22Rv1 (cell line): ENCODE data around the gene HDLBP.

Experiments
- H3K27ac ChIP-seq: fragments of 450-650 bp; 2 replicates; pipeline ENCODE4 v1.5.1; 2017
- CTCF ChIP-seq: fragments of 450-650 bp; IDR thresholded peaks from 2 replicates; pipeline ENCODE4 v1.5.1; 2017; ENCODE audit warnings: mild to moderate bottlenecking
- ZFX ChIP-seq: fragments of 450-650 bp; IDR thresholded peaks from 2 replicates; pipeline ENCODE4 v1.6.1; 2017; ENCODE audit warnings: antibody characterized with exemption, borderline replicate concordance

The HDLBP gene

GRCh38 chr2:241315093-241315878 is at the start of gene HDLBP:
HDLBP (minus strand) TSS chr2:241315672; CDS start chr2:241266869, 48,803 bp downstream.
- TF ChIP-seq ZFX (no peak), CTCF (peak; percentile 82)
- peak within 1 kb of the TSS; percentile 95 for H3K27ac ChIP-seq

- no peak overlapping the region for H3K27ac ChIP-seq
- TF ChIP-seq ZFX = no peak
- TF ChIP-seq CTCF = no peak
These were observed 49.3 kb upstream of the HDLBP start for GRCh38 chr2:241364781-241365180.

- H3K27ac ChIP-seq = no peak overlapping the region
- TF ChIP-seq ZFX (no peak), CTCF (no peak)
These were observed 48.0 kb upstream of the HDLBP start for GRCh38 chr2:241363426-241363825.

GRCh38 chr2:241359481-241360045 is 44.1 kb upstream of the HDLBP start:
- no peak overlapping the region for H3K27ac ChIP-seq
- TF ChIP-seq CTCF = no peak
- no peak for TF ChIP-seq ZFX

GRCh38 chr2:241358470-241358869 is 43.0 kb upstream of the HDLBP start:
- no peak for TF ChIP-seq CTCF
- TF ChIP-seq ZFX = no peak
- H3K27ac ChIP-seq = no peak overlapping the region

GRCh38 chr2:241357531-241357930 is 42.1 kb upstream of the HDLBP start:
- H3K27ac ChIP-seq = no peak overlapping the region
- no peak for TF ChIP-seq ZFX
- TF ChIP-seq CTCF = no peak

- peak overlapping the region; percentile 64; the same call in 1 of the 2 replicates for H3K27ac ChIP-seq
- TF ChIP-seq CTCF (no peak), ZFX (no peak)
These were observed 41.4 kb upstream of the HDLBP start for GRCh38 chr2:241356871-241357260.
